BJ (cell line): ENCODE measurements around the gene FMN1. TPM values are rescaled to one million over a fixed set of nuclear protein-coding genes. Genes with fewer than 3 reads are reported as not detected.

Experiments
- CTCF ChIA-PET: fragments of 350-600 bp; formaldehyde crosslinking; extraction: SDS; loops from one replicate; lab custom pipeline; 2021; ENCODE audit warnings: antibody characterized with exemption, inconsistent platforms; lab: Yijun Ruan, JAX
- POLR2A ChIA-PET: fragments of 300-600 bp; sonication (Branson Sonifier 250); formaldehyde crosslinking; extraction: SDS; loops from one replicate; lab custom pipeline; 2021; ENCODE audit warnings: antibody characterized with exemption; lab: Charles Lee
- DNase-seq: peaks from one replicate; pipeline ENCODE4 v3.0.0-alpha.2; 2011; ENCODE audit warnings: low read depth
- H3K27me3 ChIP-seq: 2 replicates; pipeline ENCODE4 v1.6.0; 2011; ENCODE audit warnings: low read length; ENCODE audit not compliant: control insufficient read depth, insufficient read depth
- H3K36me3 ChIP-seq: 2 replicates; pipeline ENCODE4 v1.5.1; 2011; ENCODE audit warnings: low read length; ENCODE audit not compliant: control insufficient read depth, insufficient read depth
- H3K4me3 ChIP-seq: 2 replicates; pipeline ENCODE4 v1.5.1; 2011; ENCODE audit warnings: low read depth, mild to moderate bottlenecking, control low read depth, low read length
- CTCF ChIP-seq: IDR thresholded peaks from 2 replicates; pipeline ENCODE4 v1.5.1; 2011; ENCODE audit warnings: low read depth, mild to moderate bottlenecking, control low read depth, inconsistent platforms, low read length, moderate library complexity; ENCODE audit not compliant: insufficient read depth
- polyA plus RNA-seq: library from polyadenylated mRNA; depleted of rRNA; stranded (reverse); fragments of >200 nt; gene quantifications from 2 replicates; pipeline ENCODE4 v1.2.3, GENCODE V29; 2011

The FMN1 gene
- polyA plus RNA-seq, 1 experiment = 2.6 TPM

GRCh38 chr15:32946210-32946609 is 248.3 kb downstream of the FMN1 start:
- DNase-seq = no peak
- TF ChIP-seq CTCF = no peak
- no peaks in the 10 kb centered on the region for H3K36me3 ChIP-seq
- POLR2A ChIA-PET = interaction anchor here (0.7 kb wide), 1 partner anchor 244 kb away, joined by 3 read pairs; no protein-coding TSS in a partner anchor
- H3K27me3 ChIP-seq = no peaks in the 10 kb centered on the region
- H3K4me3 ChIP-seq = no peak overlapping the region
- CTCF ChIA-PET = interaction anchor here (0.8 kb wide), 1 partner anchor 10 kb away, joined by 4 read pairs; no protein-coding TSS in a partner anchor

GRCh38 chr15:32944431-32944830 is 250.1 kb downstream of the FMN1 start:
- no peak for TF ChIP-seq CTCF
- no peak for DNase-seq
- Histone ChIP-seq H3K36me3 (no peaks in the 10 kb centered on the region), H3K4me3 (no peak overlapping the region), H3K27me3 (no peaks in the 10 kb centered on the region)
- POLR2A ChIA-PET = no interaction called here
- CTCF ChIA-PET = interaction anchor here (0.6 to 0.9 kb wide), 2 partner anchors 11 to 264 kb away, joined by 3 read pairs; no protein-coding TSS in a partner anchor

GRCh38 chr15:32943711-32944110 is 250.8 kb downstream of the FMN1 start:
- H3K4me3 ChIP-seq = no peak overlapping the region
- no peaks in the 10 kb centered on the region for H3K27me3 ChIP-seq
- H3K36me3 ChIP-seq = no peaks in the 10 kb centered on the region
- ChIA-PET POLR2A (no interaction called here), CTCF (interaction anchor here (0.6 to 0.9 kb wide), 2 partner anchors 21 to 264 kb away, joined by 3 read pairs; no protein-coding TSS in a partner anchor)
- no peak for DNase-seq
- no peak for TF ChIP-seq CTCF

GRCh38 chr15:32942401-32942841 is 252.1 kb downstream of the FMN1 start:
- Histone ChIP-seq H3K4me3 (no peak overlapping the region), H3K27me3 (no peaks in the 10 kb centered on the region), H3K36me3 (no peaks in the 10 kb centered on the region)
- no peak for DNase-seq
- POLR2A ChIA-PET = no interaction called here
- no peak for TF ChIP-seq CTCF
- CTCF ChIA-PET = interaction anchor here (1.1 to 2.6 kb wide), 2 partner anchors 13 to 86 kb away, joined by 3 to 5 read pairs; no protein-coding TSS in a partner anchor

GRCh38 chr15:32941823-32942222 is 252.7 kb downstream of the FMN1 start:
- H3K27me3 ChIP-seq = no peaks in the 10 kb centered on the region
- H3K36me3 ChIP-seq = no peaks in the 10 kb centered on the region
- TF ChIP-seq CTCF = no peak
- CTCF ChIA-PET = interaction anchor here (2.6 kb wide), 1 partner anchor 86 kb away, joined by 5 read pairs; no protein-coding TSS in a partner anchor
- H3K4me3 ChIP-seq = no peak overlapping the region
- POLR2A ChIA-PET = no interaction called here
- DNase-seq = no peak
